ENCODE results near the gene PROX2. TPM values are rescaled to one million over a fixed set of nuclear protein-coding genes. Genes with fewer than 3 reads are reported as not detected.

Gene PROX2, protein sequence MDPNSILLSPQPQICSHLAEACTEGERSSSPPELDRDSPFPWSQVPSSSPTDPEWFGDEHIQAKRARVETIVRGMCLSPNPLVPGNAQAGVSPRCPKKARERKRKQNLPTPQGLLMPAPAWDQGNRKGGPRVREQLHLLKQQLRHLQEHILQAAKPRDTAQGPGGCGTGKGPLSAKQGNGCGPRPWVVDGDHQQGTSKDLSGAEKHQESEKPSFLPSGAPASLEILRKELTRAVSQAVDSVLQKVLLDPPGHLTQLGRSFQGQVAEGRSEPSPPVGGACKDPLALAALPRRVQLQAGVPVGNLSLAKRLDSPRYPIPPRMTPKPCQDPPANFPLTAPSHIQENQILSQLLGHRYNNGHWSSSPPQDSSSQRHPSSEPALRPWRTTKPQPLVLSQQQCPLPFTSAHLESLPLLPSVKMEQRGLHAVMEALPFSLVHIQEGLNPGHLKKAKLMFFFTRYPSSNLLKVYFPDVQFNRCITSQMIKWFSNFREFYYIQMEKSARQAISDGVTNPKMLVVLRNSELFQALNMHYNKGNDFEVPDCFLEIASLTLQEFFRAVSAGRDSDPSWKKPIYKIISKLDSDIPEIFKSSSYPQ
- 0.93 TPM for polyA plus RNA-seq (2012; ENCODE audit: missing spikeins)

DNA sequence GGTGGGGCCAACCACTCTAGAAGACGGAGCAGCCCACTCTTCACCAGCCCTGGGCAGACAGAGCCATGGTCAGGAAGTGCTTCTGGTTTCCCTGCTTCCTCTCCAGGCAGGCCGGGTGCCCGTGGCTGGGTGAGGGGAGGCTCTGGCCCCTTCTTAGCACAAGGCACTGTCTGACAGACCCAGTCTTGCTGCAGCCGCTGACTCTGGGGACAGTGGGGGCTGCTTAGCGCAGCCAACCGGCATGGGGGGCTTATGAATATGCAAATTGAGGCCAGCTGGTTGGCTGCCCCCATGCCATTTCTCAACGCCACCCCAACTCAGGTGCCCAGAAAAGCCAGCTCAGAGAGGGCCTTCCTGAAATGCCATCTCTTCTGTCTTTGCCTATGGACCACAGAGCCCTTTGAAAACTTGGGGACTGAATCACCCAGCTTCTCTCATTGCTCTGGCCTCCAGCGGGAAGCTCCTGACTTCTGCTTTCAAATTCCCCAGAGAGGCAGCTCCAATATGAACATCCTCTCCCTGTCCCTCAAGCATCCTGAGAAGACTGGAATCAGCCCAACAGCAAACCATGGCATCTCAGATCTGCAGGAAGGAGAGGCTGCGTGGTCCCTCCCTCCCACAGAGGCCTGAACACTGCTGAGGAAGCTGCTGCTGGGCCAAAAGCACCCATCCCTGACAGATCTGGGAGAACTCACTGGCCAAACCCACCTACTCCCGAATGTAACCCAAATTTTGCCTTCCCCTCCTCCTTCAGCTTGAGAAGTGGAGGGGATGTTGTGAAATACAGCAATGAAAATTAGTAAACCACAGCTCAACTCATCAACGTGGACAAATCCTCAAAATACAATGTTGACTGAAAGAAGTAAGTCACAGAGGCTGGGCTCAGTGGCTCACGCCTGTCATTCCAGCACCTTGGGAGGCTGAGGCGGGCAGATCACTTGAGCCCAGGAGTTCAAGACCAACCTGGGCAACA lies at the start of gene PROX2:
Gene PROX2, minus strand, starts transcription at position 205 of the 973 bp plus-strand sequence. CDS start 12,311 bp downstream, outside the sequence.
- DNase-seq (ENCODE audit: insufficient read length): peak; percentile 19
- peak; percentile 70 for FAIRE-seq
- no peak for TF ChIP-seq POLR2AphosphoS5 (IDR thresholded peaks at IDR 0.05; ENCODE audit: low read depth, low read length)
- TF ChIP-seq TAF1 (IDR thresholded peaks at IDR 0.05; ENCODE audit: borderline replicate concordance, low read depth, low read length): no peak
- no peak for TF ChIP-seq POLR2A (IDR thresholded peaks at IDR 0.05; ENCODE audit: low read depth, low read length)

DNA sequence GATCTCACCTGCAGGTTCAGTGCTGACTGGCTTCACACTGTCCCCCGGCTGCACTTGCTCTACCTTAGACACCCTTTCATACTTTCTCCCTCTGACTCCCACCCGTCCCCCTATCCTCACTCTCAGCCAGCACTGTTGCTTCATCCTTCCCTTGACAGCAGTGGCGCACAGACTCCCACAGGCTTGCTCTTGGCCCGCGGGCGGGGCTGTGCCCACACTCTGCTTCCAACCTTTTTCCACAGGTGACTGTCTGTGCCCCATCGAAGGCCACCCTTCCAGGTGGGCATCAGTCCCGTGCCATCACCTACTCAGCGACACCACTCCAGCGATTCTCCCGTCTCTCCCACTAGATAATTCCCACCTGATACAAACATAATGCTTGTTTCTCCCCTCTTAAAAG lies 48.1 kb upstream of the PROX2 start:
- no peak for FAIRE-seq
- TF ChIP-seq POLR2AphosphoS5 (IDR thresholded peaks at IDR 0.05; ENCODE audit: low read depth, low read length) (no peak), TAF1 (IDR thresholded peaks at IDR 0.05; ENCODE audit: borderline replicate concordance, low read depth, low read length) (no peak), POLR2A (IDR thresholded peaks at IDR 0.05; ENCODE audit: low read depth, low read length) (no peak)
- DNase-seq (ENCODE audit: insufficient read length): no peak

DNA sequence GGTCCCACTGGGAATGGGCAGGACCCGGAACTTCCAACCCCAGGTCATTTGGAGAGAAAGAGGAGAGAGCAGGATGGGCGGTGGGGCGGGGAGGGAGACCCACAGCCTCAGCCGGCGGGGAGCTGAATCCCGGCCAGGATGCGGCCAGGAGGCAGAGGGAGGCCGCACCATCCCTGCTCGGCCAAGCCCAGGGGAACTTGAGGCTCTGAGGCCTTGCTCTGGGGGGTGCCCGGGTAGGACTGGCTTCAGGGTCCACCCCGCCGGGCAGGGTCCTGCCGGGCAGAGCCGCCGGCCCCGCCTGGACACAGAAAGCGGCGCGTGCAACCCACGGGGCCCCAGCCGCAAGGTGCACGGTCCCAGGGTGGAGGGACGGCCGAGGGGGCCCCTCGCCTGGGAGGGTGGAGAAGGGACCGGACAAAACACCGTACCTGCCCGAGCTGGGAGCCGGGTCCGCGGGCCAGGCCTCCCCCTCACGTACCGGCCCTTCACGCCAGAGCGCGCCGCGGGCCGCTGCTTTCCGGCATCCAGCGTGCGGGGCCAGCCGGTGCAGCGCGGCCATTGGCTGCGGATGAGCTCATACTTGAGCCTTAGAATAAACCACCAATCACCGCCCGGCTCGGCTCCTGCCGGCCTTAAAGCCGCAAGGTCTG lies 46.9 kb upstream of the PROX2 start, which contains the start of gene RPS6KL1:
Gene RPS6KL1, minus strand, starts transcription at position 509 of the 650 bp plus-strand sequence. CDS start 1,719 bp downstream, outside the sequence.
- peak; percentile 94 for FAIRE-seq
- TF ChIP-seq POLR2AphosphoS5 (IDR thresholded peaks at IDR 0.05; ENCODE audit: low read depth, low read length) (no peak), TAF1 (IDR thresholded peaks at IDR 0.05; ENCODE audit: borderline replicate concordance, low read depth, low read length) (no peak), POLR2A (IDR thresholded peaks at IDR 0.05; ENCODE audit: low read depth, low read length) (no peak)
- DNase-seq (ENCODE audit: insufficient read length): peak; percentile 98

DNA sequence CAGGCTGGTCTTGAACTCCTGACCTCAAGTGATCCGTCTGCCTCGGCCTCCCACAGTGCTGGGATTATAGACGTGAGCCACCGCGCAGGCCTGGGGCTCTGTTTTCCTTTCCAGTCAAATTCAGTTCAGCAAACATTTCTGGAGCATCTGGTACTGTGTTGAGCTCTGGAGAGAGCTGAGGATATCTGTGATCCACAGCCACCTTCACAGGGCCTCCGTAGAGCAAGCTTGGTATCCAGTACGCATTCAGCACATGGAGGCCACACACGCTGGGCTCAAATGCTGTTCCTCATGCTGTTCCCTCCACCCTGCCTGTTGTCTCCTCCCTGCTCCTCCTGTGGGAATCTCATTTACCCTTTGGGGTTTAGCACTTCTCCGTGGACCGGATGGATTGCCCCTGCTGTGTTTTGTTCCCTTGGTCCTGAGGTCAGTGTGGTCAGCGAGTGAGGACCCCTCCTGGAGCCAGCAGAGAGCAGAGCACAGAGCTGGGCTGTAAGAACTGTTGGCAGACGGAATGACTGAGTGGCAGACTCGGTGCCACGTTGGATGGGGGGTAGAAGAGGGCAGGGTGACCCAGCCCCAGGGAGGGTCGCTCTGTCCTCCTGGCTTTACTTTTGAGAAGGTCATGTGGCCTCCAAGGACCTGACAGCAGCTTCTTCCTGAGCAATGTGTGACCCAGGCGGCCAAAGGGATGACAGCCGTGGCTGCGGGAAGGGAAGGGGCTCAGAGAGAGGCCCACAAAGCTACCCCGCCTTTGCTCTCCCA lies 46.2 kb upstream of the PROX2 start:
- no peak for FAIRE-seq

GRCh38 chr14:74921053-74921620 lies 45.2 kb upstream of the PROX2 start:
- TF ChIP-seq POLR2A (IDR thresholded peaks at IDR 0.05; ENCODE audit: low read depth, low read length) (no peak), TAF1 (IDR thresholded peaks at IDR 0.05; ENCODE audit: borderline replicate concordance, low read depth, low read length) (no peak), POLR2AphosphoS5 (IDR thresholded peaks at IDR 0.05; ENCODE audit: low read depth, low read length) (no peak)
- FAIRE-seq (no peak), DNase-seq (ENCODE audit: insufficient read length) (no peak)

More for the DNA sequence above, 46.2 kb upstream of the PROX2 start:
- DNase-seq (ENCODE audit: insufficient read length): no peak
- TF ChIP-seq POLR2AphosphoS5 (IDR thresholded peaks at IDR 0.05; ENCODE audit: low read depth, low read length) (no peak), TAF1 (IDR thresholded peaks at IDR 0.05; ENCODE audit: borderline replicate concordance, low read depth, low read length) (no peak), POLR2A (IDR thresholded peaks at IDR 0.05; ENCODE audit: low read depth, low read length) (no peak)

- DNase-seq (ENCODE audit: insufficient read length) (no peak), FAIRE-seq (no peak)
- TF ChIP-seq TAF1 (IDR thresholded peaks at IDR 0.05; ENCODE audit: borderline replicate concordance, low read depth, low read length): no peak
- no peak for TF ChIP-seq POLR2AphosphoS5 (IDR thresholded peaks at IDR 0.05; ENCODE audit: low read depth, low read length)
- no peak for TF ChIP-seq POLR2A (IDR thresholded peaks at IDR 0.05; ENCODE audit: low read depth, low read length)
Observed at GRCh38 chr14:74920281-74920680, 44.3 kb upstream of the PROX2 start.

DNA sequence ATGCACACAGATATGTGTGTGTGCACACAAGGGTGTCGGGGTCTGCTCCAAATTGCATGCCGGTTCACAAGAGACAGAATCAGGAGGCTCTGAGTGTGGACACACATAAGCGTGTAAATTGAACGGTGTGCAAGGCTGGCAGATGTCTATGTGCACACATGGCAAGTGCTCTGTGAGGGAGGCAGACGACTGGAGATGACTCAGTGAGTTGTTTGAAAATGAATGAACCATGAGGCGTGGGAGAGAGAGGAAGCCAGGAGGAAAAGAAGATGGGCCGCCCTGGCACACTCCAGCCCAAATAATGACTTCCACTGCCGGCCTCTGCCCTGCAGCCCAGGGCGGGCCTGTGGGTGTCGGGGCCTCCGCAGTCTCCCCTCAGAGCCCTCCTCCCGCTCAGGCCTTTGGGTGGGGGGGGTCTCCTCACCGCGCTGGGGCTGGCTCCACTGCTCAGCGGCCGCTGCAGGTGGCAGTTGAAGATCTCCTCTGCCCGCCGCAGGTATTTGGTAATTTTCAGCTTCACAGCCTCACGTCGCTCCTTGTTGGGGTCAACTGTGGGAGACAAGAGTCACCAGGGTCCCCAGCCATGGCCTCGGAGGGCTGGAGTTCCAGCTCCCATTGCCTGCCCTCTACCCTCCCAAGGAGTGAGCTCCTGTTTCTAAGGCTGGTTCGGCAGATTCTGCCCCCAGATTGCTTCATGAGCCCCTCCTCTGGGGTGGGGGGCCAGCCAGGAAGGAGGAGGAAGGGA lies 43.6 kb upstream of the PROX2 start:
- DNase-seq (ENCODE audit: insufficient read length): no peak
- TF ChIP-seq POLR2AphosphoS5 (IDR thresholded peaks at IDR 0.05; ENCODE audit: low read depth, low read length) (no peak), POLR2A (IDR thresholded peaks at IDR 0.05; ENCODE audit: low read depth, low read length) (no peak), TAF1 (IDR thresholded peaks at IDR 0.05; ENCODE audit: borderline replicate concordance, low read depth, low read length) (no peak)
- no peak for FAIRE-seq

DNA sequence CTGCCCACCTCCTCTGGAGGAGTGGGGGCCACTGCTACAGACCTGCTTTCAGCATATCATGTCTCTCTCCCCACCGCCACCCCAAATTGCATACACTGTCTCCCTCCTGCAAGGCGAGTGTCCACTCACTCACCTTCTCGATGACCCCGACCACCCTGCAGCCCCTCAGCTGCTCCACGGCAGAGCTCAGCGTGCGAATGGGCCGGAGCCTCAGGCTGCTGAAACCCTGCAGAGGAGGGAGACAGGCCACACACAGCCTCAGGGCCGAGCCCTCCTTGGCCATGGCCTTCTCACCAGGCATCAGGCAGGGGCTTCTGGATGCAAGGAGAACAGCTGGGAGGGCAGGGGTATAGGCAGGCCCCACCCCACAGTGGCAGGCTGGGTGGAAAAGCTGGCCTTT lies 42.4 kb upstream of the PROX2 start:
- no peak for FAIRE-seq
- no peak for DNase-seq (ENCODE audit: insufficient read length)
- no peak for TF ChIP-seq TAF1 (IDR thresholded peaks at IDR 0.05; ENCODE audit: borderline replicate concordance, low read depth, low read length)
- TF ChIP-seq POLR2AphosphoS5 (IDR thresholded peaks at IDR 0.05; ENCODE audit: low read depth, low read length): no peak
- no peak for TF ChIP-seq POLR2A (IDR thresholded peaks at IDR 0.05; ENCODE audit: low read depth, low read length)

- DNase-seq (ENCODE audit: insufficient read length) (no peak), FAIRE-seq (no peak)
- TF ChIP-seq POLR2AphosphoS5 (IDR thresholded peaks at IDR 0.05; ENCODE audit: low read depth, low read length) (no peak), POLR2A (IDR thresholded peaks at IDR 0.05; ENCODE audit: low read depth, low read length) (no peak), TAF1 (IDR thresholded peaks at IDR 0.05; ENCODE audit: borderline replicate concordance, low read depth, low read length) (no peak)
Observed at GRCh38 chr14:74917646-74918081, 41.7 kb upstream of the PROX2 start.
